Duodenal mucosa (tissue), 2 donors: ENCODE results near the gene RIPOR3.
"Not testable (repeated sequence)": the region's sequence is repeated elsewhere in the genome, so short reads cannot be mapped to it uniquely, and the experiment has no call there.

ENCODE experiments used
- H3K27ac ChIP-seq: one replicate; pipeline ENCODE4 v1.7.0; 2013; ENCODE audit warnings: low read depth, low read length
- H3K27me3 ChIP-seq, 2 donors: one replicate each; pipeline ENCODE4 v1.7.0; 2013; ENCODE audit warnings: low read length in 2 of 2, control low read depth in 1 of 2; ENCODE audit not compliant: insufficient read depth in 2 of 2, control insufficient read depth in 1 of 2
- H3K36me3 ChIP-seq, 2 donors: one replicate each; pipeline ENCODE4 v1.7.0; 2013; ENCODE audit warnings: low read length in 2 of 2, control low read depth in 1 of 2; ENCODE audit not compliant: insufficient read depth in 2 of 2, control insufficient read depth in 1 of 2
- H3K4me1 ChIP-seq, 2 donors: one replicate each; pipeline ENCODE4 v1.7.0; 2013; ENCODE audit warnings: low read length in 2 of 2, control low read depth in 1 of 2; ENCODE audit not compliant: insufficient read depth in 2 of 2, control insufficient read depth in 1 of 2
- H3K4me3 ChIP-seq, 2 donors: one replicate each; pipeline ENCODE4 v1.7.0; 2013; ENCODE audit warnings: low read length in 2 of 2, low read depth in 1 of 2
- H3K9ac ChIP-seq, 2 donors: one replicate each; pipeline ENCODE4 v1.7.0; 2013; ENCODE audit warnings: low read length in 2 of 2, low read depth in 1 of 2
- H3K9me3 ChIP-seq, 2 donors: one replicate each; pipeline ENCODE4 v1.7.0; 2013; ENCODE audit warnings: low read length in 2 of 2, control low read depth in 1 of 2; ENCODE audit not compliant: control insufficient read depth in 1 of 2

The RIPOR3 gene

DNA sequence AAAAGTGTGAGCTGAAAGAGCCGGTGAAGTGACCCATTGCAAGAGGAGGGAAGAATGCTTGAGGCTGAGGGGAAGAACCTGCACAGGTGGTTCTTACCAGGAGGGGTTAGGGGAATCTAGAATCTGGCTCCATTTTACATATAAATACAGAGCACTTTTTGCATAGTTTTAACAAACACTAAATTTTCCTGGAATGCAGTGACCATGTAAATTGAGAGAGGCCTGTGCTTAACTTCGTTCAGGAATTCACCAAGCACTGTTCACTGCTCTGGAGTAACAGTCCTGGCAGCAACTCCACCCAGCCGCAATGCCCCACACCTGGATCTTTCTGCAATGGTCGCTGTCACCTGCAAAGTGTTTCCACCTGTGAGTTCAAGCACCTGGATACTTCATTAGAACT lies 13.2 kb upstream of the RIPOR3 start:
- H3K4me3 ChIP-seq = no peak overlapping the region
- H3K36me3 ChIP-seq = no peaks in the 10 kb centered on the region
- peaks cover 0 to 5% of the 10 kb centered on the region in 2 donors for H3K4me1 ChIP-seq
- no peak overlapping the region for H3K9ac ChIP-seq
- no peak overlapping the region for H3K27ac ChIP-seq
- no peaks in the 10 kb centered on the region for H3K27me3 ChIP-seq
- no peaks in the 10 kb centered on the region for H3K9me3 ChIP-seq

DNA sequence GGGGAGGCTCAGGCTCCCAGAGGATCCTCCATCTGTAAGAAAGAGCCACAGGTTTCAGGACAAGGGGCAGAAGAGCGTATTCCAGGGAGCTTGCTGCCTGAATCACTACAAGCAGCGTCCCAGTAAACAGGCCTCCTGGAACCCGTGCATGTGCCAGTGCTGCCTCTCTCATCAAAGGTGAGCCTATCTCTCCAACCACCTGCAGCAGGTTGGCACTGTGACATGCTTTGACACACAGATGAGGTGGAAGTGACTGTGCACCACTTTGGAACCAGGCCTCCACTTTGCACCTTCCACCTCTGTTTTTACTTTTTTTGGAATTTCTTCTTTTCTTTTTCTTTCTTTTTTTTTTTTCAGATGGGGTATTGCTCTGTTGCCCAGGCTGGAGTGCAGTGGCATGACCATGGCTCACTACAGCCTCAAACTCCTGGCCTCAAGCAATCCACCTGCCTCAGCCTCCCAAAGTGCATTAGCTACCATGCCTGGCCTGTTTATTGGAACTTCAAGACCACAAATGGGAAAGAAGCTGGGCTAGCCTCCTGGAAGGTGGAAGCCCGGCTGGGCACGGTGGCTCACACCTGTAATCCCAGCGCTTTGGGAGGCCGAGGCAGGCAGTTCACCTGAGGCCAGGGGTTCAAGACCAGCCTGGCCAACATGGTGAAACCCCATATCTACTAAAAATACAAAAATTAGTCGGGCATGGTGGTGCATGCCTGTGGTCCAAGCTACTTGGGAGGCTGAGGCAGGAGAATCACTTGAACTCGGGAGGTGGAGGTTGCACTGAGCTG lies 12.5 kb upstream of the RIPOR3 start:
- H3K9ac ChIP-seq, H3K27me3 ChIP-seq, H3K36me3 ChIP-seq, H3K27ac ChIP-seq, H3K4me3 ChIP-seq, H3K4me1 ChIP-seq, H3K9me3 ChIP-seq: not testable (repeated sequence)

DNA sequence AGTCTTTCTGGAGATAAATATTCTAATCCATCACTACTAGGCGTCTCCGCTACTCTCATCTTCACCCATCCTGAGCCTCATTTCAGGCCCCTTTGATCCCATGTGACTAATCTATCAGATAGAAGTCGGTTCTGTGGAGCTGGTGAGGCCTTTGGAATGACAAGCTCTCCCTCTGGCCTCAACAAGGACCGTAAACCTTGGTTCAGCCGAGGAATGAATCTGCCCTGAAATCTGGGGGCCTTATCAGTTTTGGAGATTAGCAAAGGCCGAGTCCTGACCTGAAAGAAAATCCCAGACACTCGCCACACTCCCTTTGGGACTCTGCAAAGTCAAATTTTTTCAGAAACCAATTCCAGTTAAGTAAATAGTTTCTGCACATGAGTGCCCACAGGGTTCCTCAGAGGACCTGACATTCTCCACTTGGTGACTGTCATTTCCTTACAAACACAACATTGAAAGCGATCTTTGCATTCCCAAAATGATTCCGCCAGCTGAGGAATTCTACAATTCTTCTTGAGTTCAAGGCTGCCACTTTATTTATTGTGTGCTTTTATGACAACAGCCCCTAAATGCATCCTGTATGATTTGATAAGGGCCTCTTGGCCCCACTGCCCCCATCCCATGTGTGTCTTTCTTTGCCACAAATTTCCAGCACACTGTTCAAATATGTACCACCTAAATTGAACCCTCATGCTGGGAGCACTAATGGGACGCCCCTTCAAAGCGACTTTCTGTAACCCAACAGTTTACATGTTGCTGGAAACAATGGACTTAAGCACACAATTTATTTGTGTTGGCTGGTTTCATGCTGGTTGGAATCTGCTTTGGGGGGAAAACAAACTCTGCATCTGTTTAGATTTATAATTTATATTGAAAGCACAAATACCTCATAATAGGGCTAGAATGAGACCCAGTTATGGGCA lies 10.0 kb upstream of the RIPOR3 start:
- Histone ChIP-seq H3K4me1 (no peaks in the 10 kb centered on the region), H3K9ac (no peak overlapping the region), H3K4me3 (no peak overlapping the region), H3K9me3 (no peaks in the 10 kb centered on the region), H3K36me3 (no peaks in the 10 kb centered on the region), H3K27me3 (no peaks in the 10 kb centered on the region), H3K27ac (no peak overlapping the region)

DNA sequence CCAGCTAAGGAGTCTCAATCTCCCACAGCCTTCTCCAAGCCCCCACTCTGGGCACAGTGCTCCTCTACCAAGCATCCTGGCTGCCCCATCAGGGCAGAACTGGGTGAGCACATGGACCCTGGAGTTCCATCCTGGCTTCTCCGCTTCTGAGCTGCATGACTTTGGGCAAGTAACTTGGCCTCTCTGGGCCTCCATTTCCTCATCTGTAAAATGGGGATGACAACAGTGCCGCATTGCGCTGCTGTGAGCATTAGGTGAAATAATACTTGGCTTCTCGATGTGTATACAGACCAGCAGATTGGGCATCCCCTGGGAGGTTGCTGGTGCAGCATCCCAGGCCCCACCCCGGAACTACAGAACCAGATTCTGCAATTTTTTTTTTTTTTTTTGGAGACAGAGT lies 8.3 kb upstream of the RIPOR3 start:
- H3K36me3 ChIP-seq = no peaks in the 10 kb centered on the region

DNA sequence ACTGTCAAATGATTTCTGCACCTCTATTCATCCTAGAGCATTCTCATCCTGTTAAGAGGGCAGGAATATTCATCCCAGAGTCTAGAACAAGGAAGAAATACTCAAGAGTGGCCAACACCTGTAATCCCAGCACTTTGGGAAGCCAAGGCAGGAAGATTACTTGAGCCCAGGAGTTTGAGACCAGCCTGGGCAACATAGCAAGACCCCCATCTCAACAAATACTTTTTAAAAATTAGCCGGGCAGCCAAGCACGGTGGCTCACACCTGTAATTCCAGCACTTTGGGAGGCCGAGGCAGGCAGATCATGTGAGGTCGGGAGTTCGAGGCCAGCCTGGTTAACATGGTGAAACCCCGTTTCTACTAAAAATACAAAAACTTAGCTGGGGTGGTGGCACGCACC lies 6.9 kb upstream of the RIPOR3 start:
- H3K27ac ChIP-seq, H3K9ac ChIP-seq, H3K27me3 ChIP-seq, H3K4me3 ChIP-seq, H3K9me3 ChIP-seq, H3K36me3 ChIP-seq, H3K4me1 ChIP-seq: not testable (repeated sequence)

More for the DNA sequence above, 8.3 kb upstream of the RIPOR3 start:
- no peaks in the 10 kb centered on the region for H3K27me3 ChIP-seq
- no peak overlapping the region for H3K9ac ChIP-seq
- H3K9me3 ChIP-seq = no peaks in the 10 kb centered on the region
- no peak overlapping the region for H3K4me3 ChIP-seq
- no peaks in the 10 kb centered on the region for H3K4me1 ChIP-seq
- no peak overlapping the region for H3K27ac ChIP-seq

DNA sequence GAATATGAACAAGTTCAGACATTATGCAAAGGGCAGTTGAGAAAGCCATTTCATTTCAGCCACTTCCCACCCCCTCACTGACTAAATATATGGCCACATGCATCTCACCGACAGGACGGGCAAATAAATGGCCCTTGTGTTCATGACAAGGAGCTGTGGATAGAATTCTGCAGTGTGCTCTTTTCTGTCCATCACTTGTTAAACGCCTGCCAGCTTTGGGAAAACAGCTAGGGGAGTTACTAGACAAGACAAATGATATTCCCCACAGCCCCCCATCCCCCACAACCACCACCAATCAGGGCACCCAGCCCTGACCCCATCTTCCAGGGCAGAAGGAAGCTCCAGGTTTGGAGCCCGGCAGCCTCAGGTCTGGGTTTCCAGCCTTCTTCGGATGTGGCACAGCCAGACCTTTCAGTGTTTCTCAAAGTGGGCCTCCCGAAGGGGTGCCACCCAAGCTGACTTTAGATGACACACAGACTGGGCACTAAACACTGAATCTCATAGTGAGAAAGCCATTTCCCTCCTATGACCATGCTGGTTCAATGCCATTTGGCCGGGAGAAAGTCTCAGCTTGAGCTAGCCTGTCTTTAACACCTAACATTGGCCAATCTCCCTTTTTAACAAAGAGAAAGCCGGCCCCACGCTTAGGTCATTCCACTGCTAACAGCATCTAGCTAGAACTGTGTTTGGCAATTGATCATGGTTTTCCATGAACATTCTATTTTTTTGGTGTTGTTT lies 4.0 kb upstream of the RIPOR3 start:
- Histone ChIP-seq H3K27ac (no peak overlapping the region), H3K4me1 (peaks cover 6 to 9% of the 10 kb centered on the region in 2 donors), H3K36me3 (no peaks in the 10 kb centered on the region), H3K4me3 (no peak overlapping the region), H3K9me3 (no peaks in the 10 kb centered on the region), H3K9ac (no peak overlapping the region), H3K27me3 (peaks cover 22 to 27% of the 10 kb centered on the region in 2 donors)

DNA sequence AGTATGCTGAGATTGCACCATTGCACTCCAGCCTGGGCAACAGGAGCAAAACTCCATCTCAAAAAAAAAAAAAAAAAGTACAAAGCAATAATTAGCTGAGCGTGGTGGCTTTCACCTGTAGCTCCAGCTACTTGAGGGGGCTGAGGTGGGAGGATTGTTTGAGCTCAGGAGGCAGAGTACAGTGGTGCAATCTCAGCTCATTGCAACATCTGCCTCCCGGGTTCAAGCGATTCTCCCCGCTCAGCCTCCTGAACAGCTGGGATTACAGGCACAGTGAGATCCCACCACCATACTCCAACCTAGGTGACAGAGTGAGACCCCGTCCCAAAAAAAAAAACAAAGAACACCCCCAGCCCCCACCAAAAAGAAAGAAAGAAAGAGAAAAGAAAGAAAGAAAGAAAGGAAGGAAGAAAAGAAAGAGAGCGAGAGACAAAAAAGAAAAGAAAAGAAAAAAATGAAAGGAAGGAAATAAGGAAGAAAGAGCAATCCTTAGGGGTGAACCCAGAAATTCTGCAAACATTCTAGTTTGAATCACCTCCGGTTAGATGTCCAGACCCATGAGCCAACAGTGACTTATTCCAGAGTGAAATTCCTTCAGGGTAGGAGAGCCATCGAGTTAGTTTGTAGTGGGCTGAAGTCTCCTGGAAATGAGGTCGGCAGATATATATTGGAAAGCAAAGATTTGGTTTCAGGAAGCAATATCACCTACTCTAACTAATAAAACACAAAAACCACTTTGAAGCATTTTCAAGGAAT lies 3.2 kb upstream of the RIPOR3 start:
- H3K9me3 ChIP-seq = no peaks in the 10 kb centered on the region
- H3K27me3 ChIP-seq = peaks cover 27 to 29% of the 10 kb centered on the region in 2 donors
- no peaks in the 10 kb centered on the region for H3K36me3 ChIP-seq
- H3K9ac ChIP-seq = no peak overlapping the region
- no peak overlapping the region for H3K27ac ChIP-seq
- peaks cover 14 to 16% of the 10 kb centered on the region in 2 donors for H3K4me1 ChIP-seq
- no peak overlapping the region for H3K4me3 ChIP-seq

DNA sequence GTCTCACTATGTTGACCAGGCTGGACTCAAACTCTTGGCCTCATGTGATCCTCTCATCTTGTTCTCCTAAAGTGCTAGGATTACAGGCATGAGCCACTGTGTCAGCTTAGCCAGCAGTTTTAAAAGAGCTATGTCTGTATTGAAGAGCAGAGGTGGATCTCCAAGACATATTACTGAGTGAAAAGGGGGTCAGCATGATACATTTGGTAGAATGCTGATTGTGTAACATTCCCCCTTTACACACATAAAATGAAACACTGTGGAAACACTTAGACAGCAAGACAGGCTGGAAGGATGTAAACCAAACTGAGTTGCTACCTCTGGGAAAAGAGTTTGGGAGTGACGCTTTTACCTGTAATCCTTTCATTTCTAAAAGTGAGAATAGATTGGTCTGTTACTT lies 1.7 kb upstream of the RIPOR3 start:
- no peaks in the 10 kb centered on the region for H3K9me3 ChIP-seq
- H3K4me1 ChIP-seq = peaks cover 23 to 25% of the 10 kb centered on the region in 2 donors
- H3K4me3 ChIP-seq = no peak overlapping the region
- H3K27me3 ChIP-seq = peaks cover 28 to 31% of the 10 kb centered on the region in 2 donors
- H3K36me3 ChIP-seq = no peaks in the 10 kb centered on the region
- no peak overlapping the region for H3K27ac ChIP-seq
- no peak overlapping the region for H3K9ac ChIP-seq

DNA sequence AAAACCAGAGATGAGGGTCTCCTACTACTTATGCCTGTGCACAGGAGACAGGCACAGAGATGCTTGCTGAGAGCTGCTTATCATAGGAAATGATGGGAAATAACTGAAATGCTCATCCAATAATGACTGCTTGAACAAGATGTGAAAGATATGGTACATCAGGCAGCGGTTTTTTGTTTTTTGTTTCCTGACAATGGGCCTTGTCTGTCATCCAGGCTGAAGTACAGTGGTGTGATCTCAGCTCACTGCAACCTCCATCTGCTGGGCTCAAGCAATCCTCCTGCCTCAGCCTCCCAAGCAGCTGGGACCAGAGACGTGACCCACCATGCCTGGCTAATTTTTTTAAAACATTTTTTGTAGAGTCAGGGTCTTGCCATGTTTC lies 1.2 kb upstream of the RIPOR3 start:
- Histone ChIP-seq H3K9me3 (no peaks in the 10 kb centered on the region), H3K4me3 (no peak overlapping the region), H3K27ac (no peak overlapping the region), H3K4me1 (peaks cover 23 to 25% of the 10 kb centered on the region in 2 donors), H3K27me3 (peaks cover 28 to 31% of the 10 kb centered on the region in 2 donors), H3K36me3 (no peaks in the 10 kb centered on the region), H3K9ac (no peak overlapping the region)
